IPS-20b (cell line): ENCODE data around the gene TTC7B.

Experiments
- H3K27ac ChIP-seq: one replicate; pipeline ENCODE4 v1.5.1; 2013; ENCODE audit warnings: low read length
- H3K27me3 ChIP-seq: 2 replicates; pipeline ENCODE4 v1.6.1; 2013; ENCODE audit warnings: mild to moderate bottlenecking, low read length, inconsistent platforms; ENCODE audit not compliant: insufficient read depth
- H3K36me3 ChIP-seq: 2 replicates; pipeline ENCODE4 v1.6.1; 2013; ENCODE audit warnings: low read depth, mild to moderate bottlenecking, inconsistent platforms, low read length, moderate library complexity; ENCODE audit not compliant: insufficient read depth
- H3K4me1 ChIP-seq: 2 replicates; pipeline ENCODE4 v1.6.1; 2013; ENCODE audit warnings: mild to moderate bottlenecking, control low read depth, inconsistent platforms, low read length, moderate library complexity; ENCODE audit not compliant: insufficient read depth
- H3K4me3 ChIP-seq: 2 replicates; pipeline ENCODE4 v1.5.1; 2013; ENCODE audit warnings: mild to moderate bottlenecking, low read length, inconsistent platforms
- H3K9ac ChIP-seq: 2 replicates; pipeline ENCODE4 v1.6.1; 2013; ENCODE audit warnings: low read depth, mild to moderate bottlenecking, inconsistent platforms, low read length, moderate library complexity
- H3K9me3 ChIP-seq: 2 replicates; pipeline ENCODE4 v1.6.1; 2013; ENCODE audit warnings: mild to moderate bottlenecking, low read depth, low read length, inconsistent platforms; ENCODE audit not compliant: insufficient read depth

Gene TTC7B

GRCh38 chr14:90521084-90521929 lies 294.9 kb downstream of the TTC7B start:
- Histone ChIP-seq H3K27ac (no peak overlapping the region), H3K4me1 (no peaks in the 10 kb centered on the region)

DNA sequence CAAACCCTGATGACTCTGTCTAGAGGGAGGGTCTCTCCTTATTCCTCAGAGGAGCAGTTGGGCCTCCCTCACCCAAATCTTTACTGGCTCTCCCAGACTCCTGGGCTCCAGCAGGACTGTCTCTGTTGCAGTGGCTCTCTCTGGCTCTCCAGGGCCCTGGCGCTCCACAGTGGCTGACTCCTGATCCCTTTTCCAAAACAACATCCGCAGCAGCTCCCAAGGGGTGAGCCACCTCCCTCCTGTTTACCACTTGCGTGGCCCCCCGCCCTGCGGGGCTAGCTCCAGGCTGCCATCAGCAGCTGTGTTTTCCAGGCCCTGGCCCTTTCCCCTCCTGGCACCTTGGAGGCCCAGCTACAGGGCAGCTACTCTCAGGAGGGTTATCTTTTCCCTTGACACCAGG lies 295.9 kb downstream of the TTC7B start:
- no peaks in the 10 kb centered on the region for H3K27me3 ChIP-seq
- no peak overlapping the region for H3K9ac ChIP-seq
- H3K27ac ChIP-seq = no peak overlapping the region
- no peak overlapping the region for H3K4me3 ChIP-seq
- no peaks in the 10 kb centered on the region for H3K4me1 ChIP-seq
- no peaks in the 10 kb centered on the region for H3K9me3 ChIP-seq
- no peaks in the 10 kb centered on the region for H3K36me3 ChIP-seq

More at GRCh38 chr14:90521084-90521929, 294.9 kb downstream of the TTC7B start:
- H3K27me3 ChIP-seq = no peaks in the 10 kb centered on the region
- H3K9ac ChIP-seq = no peak overlapping the region
- H3K4me3 ChIP-seq = no peak overlapping the region
- no peaks in the 10 kb centered on the region for H3K9me3 ChIP-seq
- no peaks in the 10 kb centered on the region for H3K36me3 ChIP-seq

- H3K9ac ChIP-seq = no peak overlapping the region
- H3K4me3 ChIP-seq = no peak overlapping the region
Observed at GRCh38 chr14:90519262-90519920, 296.8 kb downstream of the TTC7B start.

GRCh38 chr14:90518941-90519256 lies 297.3 kb downstream of the TTC7B start:
- no peaks in the 10 kb centered on the region for H3K27me3 ChIP-seq
- H3K9ac ChIP-seq = no peak overlapping the region
- H3K4me1 ChIP-seq = no peaks in the 10 kb centered on the region; the same call in 1 of the 2 replicates
- no peaks in the 10 kb centered on the region for H3K9me3 ChIP-seq
- no peak overlapping the region for H3K4me3 ChIP-seq
- no peaks in the 10 kb centered on the region for H3K36me3 ChIP-seq
- H3K27ac ChIP-seq = no peak overlapping the region

More at GRCh38 chr14:90519262-90519920, 296.8 kb downstream of the TTC7B start:
- no peaks in the 10 kb centered on the region for H3K9me3 ChIP-seq
- no peaks in the 10 kb centered on the region for H3K36me3 ChIP-seq
- no peak overlapping the region for H3K27ac ChIP-seq
- no peaks in the 10 kb centered on the region for H3K27me3 ChIP-seq
- no peaks in the 10 kb centered on the region for H3K4me1 ChIP-seq

DNA sequence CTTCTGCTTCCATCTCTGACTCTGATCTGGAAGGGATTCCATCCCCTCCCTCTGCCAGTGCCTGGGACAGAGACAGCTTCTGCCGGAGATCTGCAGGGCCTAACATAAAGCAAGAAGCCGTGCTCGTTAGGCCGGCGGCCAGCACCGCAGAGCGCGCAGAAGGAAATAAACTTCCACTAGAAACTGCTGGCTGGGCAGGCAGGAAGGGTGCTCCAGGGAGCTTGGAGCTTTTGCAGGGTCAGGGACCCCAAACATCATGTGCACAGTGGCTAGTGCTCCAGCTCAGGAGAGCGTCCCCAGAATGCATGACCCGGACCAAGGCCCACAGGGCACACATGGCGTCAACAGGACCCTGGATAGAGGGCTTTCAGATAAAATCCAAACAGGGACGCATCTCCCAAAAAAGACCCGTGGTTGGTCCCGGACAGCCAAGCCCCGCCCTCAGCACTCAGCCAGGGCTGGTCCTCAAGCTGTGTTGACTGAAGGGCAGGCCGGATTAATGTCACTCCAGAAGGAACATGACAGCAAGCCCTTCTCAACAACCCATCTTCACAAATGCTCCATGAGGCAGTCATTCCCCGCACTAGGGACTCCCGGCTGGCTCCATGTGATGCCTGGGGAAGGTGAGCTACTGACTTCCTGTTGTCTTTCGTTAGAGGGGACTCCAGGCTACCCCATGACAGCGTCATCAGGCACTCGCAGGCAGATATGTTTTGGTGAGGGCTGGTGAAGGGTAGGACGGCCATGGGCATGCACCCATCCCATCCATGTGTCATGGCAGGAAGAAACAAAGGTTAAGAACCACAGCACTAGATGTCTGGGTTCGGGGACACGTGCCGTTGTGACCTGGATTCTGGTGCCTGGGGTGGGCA lies 297.9 kb downstream of the TTC7B start:
- Histone ChIP-seq H3K9ac (no peak overlapping the region), H3K4me3 (no peak overlapping the region), H3K27me3 (no peaks in the 10 kb centered on the region), H3K27ac (no peak overlapping the region), H3K9me3 (no peaks in the 10 kb centered on the region), H3K4me1 (peaks cover 1% of the 10 kb centered on the region; the same call in 1 of the 2 replicates), H3K36me3 (no peaks in the 10 kb centered on the region)

DNA sequence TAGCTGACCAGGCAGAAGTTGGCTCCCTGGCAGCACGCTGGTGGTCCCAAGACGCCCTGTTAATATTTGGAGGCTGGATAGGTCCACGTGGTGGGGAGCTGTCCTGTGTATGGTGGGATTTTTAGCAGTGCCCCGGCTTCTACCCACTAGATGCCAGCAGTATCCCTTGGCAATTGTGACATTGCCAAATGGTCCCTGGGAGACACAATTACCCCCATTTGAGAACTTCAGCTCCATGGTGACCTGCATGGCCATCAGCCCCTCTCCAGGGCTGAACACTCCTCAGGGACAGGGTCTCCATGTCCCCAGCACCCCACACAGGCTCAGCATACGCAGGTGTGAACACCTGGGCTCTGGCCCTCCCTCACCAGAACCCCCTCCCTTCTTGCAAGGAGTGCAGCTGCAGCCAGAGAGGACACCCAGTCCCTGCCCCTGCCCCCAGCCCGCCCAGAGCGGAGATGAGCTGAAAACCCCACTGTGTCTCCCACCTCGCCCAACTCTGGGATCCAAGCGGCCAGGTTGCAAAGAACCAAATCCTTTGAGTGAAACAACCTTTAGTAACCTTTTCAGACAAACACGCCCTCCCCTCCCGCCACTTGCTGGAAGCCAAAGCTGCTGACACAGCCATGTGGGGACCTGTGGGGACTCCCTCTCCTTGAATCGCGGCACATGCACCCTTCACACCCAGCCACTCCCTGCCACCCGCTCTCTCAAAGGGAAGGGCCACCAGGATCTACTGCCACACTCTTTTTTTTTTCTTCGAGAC lies 299.0 kb downstream of the TTC7B start:
- Histone ChIP-seq H3K27me3 (no peaks in the 10 kb centered on the region), H3K9ac (no peak overlapping the region), H3K4me3 (no peak overlapping the region), H3K27ac (no peak overlapping the region), H3K9me3 (no peaks in the 10 kb centered on the region), H3K4me1 (peaks cover 12% of the 10 kb centered on the region; the same call in 1 of the 2 replicates), H3K36me3 (no peaks in the 10 kb centered on the region)

GRCh38 chr14:90514566-90514965 lies 301.7 kb downstream of the TTC7B start:
- Histone ChIP-seq H3K4me1 (peaks cover 18% of the 10 kb centered on the region; the same call in 1 of the 2 replicates), H3K9me3 (no peaks in the 10 kb centered on the region), H3K4me3 (no peak overlapping the region), H3K9ac (no peak overlapping the region), H3K27me3 (no peaks in the 10 kb centered on the region), H3K27ac (no peak overlapping the region), H3K36me3 (no peaks in the 10 kb centered on the region)

- peak overlapping the region; percentile 25; the same call in 1 of the 2 replicates for H3K9ac ChIP-seq
- peaks cover 20% of the 10 kb centered on the region; the same call in 1 of the 2 replicates for H3K4me1 ChIP-seq
- H3K36me3 ChIP-seq = no peaks in the 10 kb centered on the region
- no peak overlapping the region for H3K27ac ChIP-seq
- H3K9me3 ChIP-seq = no peaks in the 10 kb centered on the region
- no peak overlapping the region for H3K4me3 ChIP-seq
- H3K27me3 ChIP-seq = no peaks in the 10 kb centered on the region
Observed at GRCh38 chr14:90514015-90514398, 302.2 kb downstream of the TTC7B start.

DNA sequence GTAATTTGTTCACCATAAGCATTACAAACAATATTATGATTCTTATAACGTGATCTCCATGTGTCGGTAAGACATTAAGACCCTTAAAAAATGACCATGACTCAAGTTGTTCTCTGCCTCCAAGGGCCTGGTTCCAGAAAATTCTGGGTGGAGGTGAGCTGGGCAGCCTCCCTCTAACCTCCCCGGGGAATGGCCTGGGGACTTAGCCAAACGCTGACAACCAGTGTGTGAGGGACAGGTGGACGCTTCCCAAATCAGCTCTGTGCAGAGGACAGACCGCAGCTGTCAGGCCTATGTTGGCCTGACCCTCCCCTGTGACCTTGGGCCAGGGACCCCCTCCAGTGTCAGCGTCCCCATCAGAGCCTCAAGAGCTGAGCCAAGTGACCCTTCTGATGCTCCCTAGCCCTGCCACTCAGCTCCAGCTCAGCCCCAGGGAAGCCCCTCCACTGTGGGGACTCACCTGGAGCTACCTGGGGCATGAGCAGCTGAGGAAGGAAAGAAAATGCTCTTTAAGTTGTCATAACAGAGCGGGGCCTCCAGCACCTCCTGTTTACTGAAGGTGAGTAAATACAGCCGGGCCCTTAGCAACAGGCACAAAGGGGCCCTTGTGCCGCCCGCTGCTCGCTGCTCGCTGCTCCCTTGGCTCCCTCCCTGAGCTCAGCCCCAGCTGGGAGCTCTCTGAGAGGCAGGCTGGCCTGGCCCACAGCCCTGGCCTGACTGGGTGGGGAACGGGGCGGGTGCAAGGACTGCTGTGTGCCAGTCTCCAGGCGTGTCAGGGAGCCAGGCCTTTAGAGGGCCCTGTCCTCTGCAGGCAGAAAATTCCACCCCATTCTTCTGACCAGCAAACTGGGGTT lies 302.8 kb downstream of the TTC7B start:
- no peaks in the 10 kb centered on the region for H3K9me3 ChIP-seq
- H3K4me1 ChIP-seq = peaks cover 20% of the 10 kb centered on the region; the same call in 1 of the 2 replicates
- H3K9ac ChIP-seq = peak overlapping the region; percentile 25; the same call in 1 of the 2 replicates
- H3K27ac ChIP-seq = no peak overlapping the region
- H3K36me3 ChIP-seq = no peaks in the 10 kb centered on the region
- no peaks in the 10 kb centered on the region for H3K27me3 ChIP-seq
- H3K4me3 ChIP-seq = no peak overlapping the region

- H3K36me3 ChIP-seq = no peaks in the 10 kb centered on the region
- peaks cover 20% of the 10 kb centered on the region; the same call in 1 of the 2 replicates for H3K4me1 ChIP-seq
- H3K27ac ChIP-seq = no peak overlapping the region
- H3K9ac ChIP-seq = peak overlapping the region; percentile 25; the same call in 1 of the 2 replicates
- no peaks in the 10 kb centered on the region for H3K27me3 ChIP-seq
- H3K4me3 ChIP-seq = no peak overlapping the region
- H3K9me3 ChIP-seq = no peaks in the 10 kb centered on the region
Observed at GRCh38 chr14:90512329-90512991, 303.8 kb downstream of the TTC7B start.
